Measurements from ENCODE around the gene PNPO.

PNPO gene

DNA sequence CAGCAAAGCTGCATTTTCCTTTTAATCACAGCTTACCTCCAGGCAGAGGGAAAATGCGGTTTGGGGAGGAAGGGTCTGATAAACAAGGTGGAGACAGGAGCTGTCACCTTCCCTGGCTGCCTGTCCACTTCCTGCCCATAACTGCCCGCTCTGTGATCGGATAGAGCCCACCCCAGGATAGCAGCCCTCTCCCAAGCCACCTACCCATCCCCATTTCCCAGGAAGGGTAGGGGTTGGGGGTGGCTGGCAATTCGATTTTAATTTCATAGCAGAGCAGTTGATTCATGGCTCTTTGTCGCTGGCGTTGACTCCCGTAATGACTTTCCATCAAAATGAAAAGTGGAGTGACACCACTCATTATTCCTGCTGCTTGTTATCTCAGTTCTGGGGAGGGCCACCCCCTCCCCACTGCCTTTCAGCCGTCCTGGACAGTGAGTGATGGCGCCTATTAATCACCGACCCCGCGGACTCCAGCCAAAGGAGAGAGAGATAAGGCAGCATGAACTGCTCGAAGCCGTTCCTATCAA, 40.8 kb downstream of the PNPO start:
- no peak overlapping the region for H3K27ac ChIP-seq (ENCODE audit: low read depth, low read length)
- H3K4me3 ChIP-seq (ENCODE audit: insufficient read depth, low read length, poor library complexity, severe bottlenecking): no peak overlapping the region
- H3K4me2 ChIP-seq (ENCODE audit: low read depth, low read length, poor library complexity, severe bottlenecking): no peak overlapping the region

DNA sequence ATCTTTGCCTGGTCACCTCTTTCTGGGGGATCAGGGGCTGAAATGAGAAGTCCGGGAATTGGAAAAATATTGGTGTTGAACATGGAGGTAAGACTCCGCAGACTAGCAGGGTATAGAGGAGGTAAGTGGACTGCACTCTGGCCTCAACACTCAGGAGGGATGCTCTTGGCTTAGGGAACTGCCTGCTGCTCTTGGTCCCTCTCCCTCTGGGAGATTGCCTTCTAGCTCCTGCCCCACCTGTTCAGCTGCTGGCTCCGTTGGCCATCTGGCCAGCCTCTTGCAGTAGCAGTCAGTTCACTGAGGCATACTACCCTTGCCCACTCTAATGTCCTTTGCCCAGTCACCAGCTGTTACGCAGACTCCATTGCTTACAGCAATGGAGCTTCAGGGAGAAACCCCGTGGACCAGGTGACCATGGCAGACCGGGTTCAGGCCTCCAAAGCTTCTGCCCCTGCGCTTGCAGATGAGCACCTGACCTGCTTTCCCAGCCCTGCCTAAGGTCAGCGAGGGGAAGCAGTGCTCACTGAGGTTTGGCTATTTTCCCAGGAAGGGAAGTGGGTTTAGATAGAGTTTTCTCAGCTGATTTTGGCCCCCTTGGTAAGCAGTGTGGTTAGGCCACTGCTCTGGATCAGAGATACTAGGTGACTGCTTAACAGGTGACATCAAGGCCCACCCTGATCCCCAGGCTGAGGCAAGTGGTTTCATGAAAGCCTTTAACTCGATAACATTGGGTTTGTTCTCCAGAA, 41.4 kb downstream of the PNPO start:
- H3K27me3 ChIP-seq (ENCODE audit: low read length): no peaks in the 10 kb centered on the region
- H3F3A ChIP-seq (ENCODE audit: insufficient read depth): no peaks in the 10 kb centered on the region
- H3K9me2 ChIP-seq (replicated peaks; ENCODE audit: insufficient read depth, low read length): no peaks in the 10 kb centered on the region
- H3K4me2 ChIP-seq (ENCODE audit: low read depth, low read length, poor library complexity, severe bottlenecking): no peak overlapping the region
- H3K4me3 ChIP-seq (ENCODE audit: insufficient read depth, low read length, poor library complexity, severe bottlenecking): no peak overlapping the region
- H3K36me3 ChIP-seq (ENCODE audit: low read length): peaks cover 7% of the 10 kb centered on the region; the same call in 1 of the 2 replicates
- no peak overlapping the region for H3K9ac ChIP-seq (ENCODE audit: low read length)
- H3K9me3 ChIP-seq (ENCODE audit: insufficient read depth, low read length): no peaks in the 10 kb centered on the region
- H3K27ac ChIP-seq (ENCODE audit: low read depth, low read length): no peak overlapping the region
- TF ChIP-seq, protein P1, sequence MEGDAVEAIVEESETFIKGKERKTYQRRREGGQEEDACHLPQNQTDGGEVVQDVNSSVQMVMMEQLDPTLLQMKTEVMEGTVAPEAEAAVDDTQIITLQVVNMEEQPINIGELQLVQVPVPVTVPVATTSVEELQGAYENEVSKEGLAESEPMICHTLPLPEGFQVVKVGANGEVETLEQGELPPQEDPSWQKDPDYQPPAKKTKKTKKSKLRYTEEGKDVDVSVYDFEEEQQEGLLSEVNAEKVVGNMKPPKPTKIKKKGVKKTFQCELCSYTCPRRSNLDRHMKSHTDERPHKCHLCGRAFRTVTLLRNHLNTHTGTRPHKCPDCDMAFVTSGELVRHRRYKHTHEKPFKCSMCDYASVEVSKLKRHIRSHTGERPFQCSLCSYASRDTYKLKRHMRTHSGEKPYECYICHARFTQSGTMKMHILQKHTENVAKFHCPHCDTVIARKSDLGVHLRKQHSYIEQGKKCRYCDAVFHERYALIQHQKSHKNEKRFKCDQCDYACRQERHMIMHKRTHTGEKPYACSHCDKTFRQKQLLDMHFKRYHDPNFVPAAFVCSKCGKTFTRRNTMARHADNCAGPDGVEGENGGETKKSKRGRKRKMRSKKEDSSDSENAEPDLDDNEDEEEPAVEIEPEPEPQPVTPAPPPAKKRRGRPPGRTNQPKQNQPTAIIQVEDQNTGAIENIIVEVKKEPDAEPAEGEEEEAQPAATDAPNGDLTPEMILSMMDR (IDR thresholded peaks at IDR 0.05; ENCODE audit: insufficient read depth, low read length, poor library complexity, severe bottlenecking): no peak
- TF ChIP-seq EZH2phosphoT487 (conservative IDR thresholded peaks at IDR 0.05; ENCODE audit: low read length): no peak
- H2AFZ ChIP-seq (ENCODE audit: low read depth, low read length, severe bottlenecking): no peak overlapping the region
- H3K79me2 ChIP-seq (ENCODE audit: insufficient read depth, low read length): no peaks in the 10 kb centered on the region
- H4K20me1 ChIP-seq (ENCODE audit: low read depth, low read length): no peaks in the 10 kb centered on the region

More for the DNA sequence above, 40.8 kb downstream of the PNPO start:
- Histone ChIP-seq H3K9ac (ENCODE audit: low read length) (no peak overlapping the region), H2AFZ (ENCODE audit: low read depth, low read length, severe bottlenecking) (no peak overlapping the region), H3K36me3 (ENCODE audit: low read length) (peaks cover 7% of the 10 kb centered on the region; the same call in 1 of the 2 replicates), H3K9me2 (replicated peaks; ENCODE audit: insufficient read depth, low read length) (no peaks in the 10 kb centered on the region), H4K20me1 (ENCODE audit: low read depth, low read length) (no peaks in the 10 kb centered on the region), H3F3A (ENCODE audit: insufficient read depth) (no peaks in the 10 kb centered on the region), H3K9me3 (ENCODE audit: insufficient read depth, low read length) (no peaks in the 10 kb centered on the region), H3K27me3 (ENCODE audit: low read length) (no peaks in the 10 kb centered on the region), H3K79me2 (ENCODE audit: insufficient read depth, low read length) (no peaks in the 10 kb centered on the region)
- TF ChIP-seq, protein P1 (IDR thresholded peaks at IDR 0.05; ENCODE audit: insufficient read depth, low read length, poor library complexity, severe bottlenecking): no peak
- no peak for TF ChIP-seq EZH2phosphoT487 (conservative IDR thresholded peaks at IDR 0.05; ENCODE audit: low read length)

DNA sequence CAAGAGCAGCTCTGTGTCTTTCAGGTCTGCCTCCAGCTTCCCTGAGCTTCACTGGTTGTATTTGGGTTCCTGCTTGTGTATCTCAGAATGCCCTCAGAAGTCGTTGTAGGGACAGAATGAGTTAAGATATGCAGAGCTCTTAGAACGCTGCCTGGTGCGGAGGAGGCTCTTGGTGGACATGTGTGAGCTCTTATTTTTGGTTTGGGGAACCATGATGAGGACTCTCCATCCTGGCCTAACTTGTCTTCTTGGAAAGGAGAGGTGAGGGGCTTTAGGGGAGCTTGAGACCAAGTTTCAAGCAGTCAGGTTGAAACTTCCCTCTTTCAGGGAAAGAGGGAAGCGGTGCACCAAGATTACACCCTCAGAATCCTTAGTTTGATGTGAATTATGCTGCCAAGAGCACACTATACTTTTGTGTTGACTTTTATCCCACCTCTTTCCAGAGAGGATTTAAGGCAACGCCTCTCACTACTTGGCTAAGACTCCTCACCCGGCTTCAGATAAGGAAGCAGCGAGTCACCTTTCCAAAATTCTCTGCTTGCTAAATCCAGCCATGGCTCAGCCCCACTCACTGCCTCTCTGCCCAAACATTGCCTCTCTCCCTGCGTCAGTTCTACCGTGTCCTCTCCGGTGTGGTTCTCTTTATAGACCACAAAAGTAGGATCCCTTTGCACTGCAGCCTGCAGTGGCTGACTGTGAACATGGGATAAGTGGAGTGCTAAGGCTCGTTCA, 42.3 kb downstream of the PNPO start:
- TF ChIP-seq, protein P1 (IDR thresholded peaks at IDR 0.05; ENCODE audit: insufficient read depth, low read length, poor library complexity, severe bottlenecking): no peak
- TF ChIP-seq EZH2phosphoT487 (conservative IDR thresholded peaks at IDR 0.05; ENCODE audit: low read length): no peak
- Histone ChIP-seq H3K9ac (ENCODE audit: low read length) (no peak overlapping the region), H3K27me3 (ENCODE audit: low read length) (no peaks in the 10 kb centered on the region), H3K79me2 (ENCODE audit: insufficient read depth, low read length) (no peaks in the 10 kb centered on the region), H3K9me3 (ENCODE audit: insufficient read depth, low read length) (no peaks in the 10 kb centered on the region), H3K9me2 (replicated peaks; ENCODE audit: insufficient read depth, low read length) (no peaks in the 10 kb centered on the region), H2AFZ (ENCODE audit: low read depth, low read length, severe bottlenecking) (no peak overlapping the region), H4K20me1 (ENCODE audit: low read depth, low read length) (no peaks in the 10 kb centered on the region), H3K4me3 (ENCODE audit: insufficient read depth, low read length, poor library complexity, severe bottlenecking) (no peak overlapping the region), H3K27ac (ENCODE audit: low read depth, low read length) (no peak overlapping the region), H3K4me2 (ENCODE audit: low read depth, low read length, poor library complexity, severe bottlenecking) (no peak overlapping the region), H3F3A (ENCODE audit: insufficient read depth) (no peaks in the 10 kb centered on the region), H3K36me3 (ENCODE audit: low read length) (peaks cover 7% of the 10 kb centered on the region; the same call in 1 of the 2 replicates)

Measured in SU-DHL-6 (cell line).